ENCODE data around the gene XPO5.
"Not testable (repeated sequence)": the region's sequence is repeated elsewhere in the genome, so short reads cannot be mapped to it uniquely, and the experiment has no call there.

The XPO5 gene

GRCh38 chr6:43516697-43517504, 58.9 kb downstream of the XPO5 start, which contains the start of the genes POLR1C and YIPF3:
Gene POLR1C, plus strand, starts transcription at chr6:43517089. Its CDS starts 21 bp downstream, at chr6:43517110.
Gene YIPF3, minus strand, starts transcription at chr6:43516926. Its CDS starts 119 bp downstream, at chr6:43516807.
- DNase-seq = peak; percentile 90 to 98 (median 95)

GRCh38 chr6:43516367-43516696, 59.5 kb downstream of the XPO5 start:
- DNase-seq = no peak

GRCh38 chr6:43515808-43516207, 60.0 kb downstream of the XPO5 start:
- no peak for DNase-seq

GRCh38 chr6:43511824-43512415, 63.9 kb downstream of the XPO5 start:
- DNase-seq = no peak

- DNase-seq = no peak
Measured at GRCh38 chr6:43510827-43511163, 65.0 kb downstream of the XPO5 start.

- peak; percentile 66 to 81 (median 70) for DNase-seq
Measured at GRCh38 chr6:43509984-43510826, 65.6 kb downstream of the XPO5 start, which contains the start of gene LRRC73. Gene LRRC73, minus strand, starts transcription at chr6:43510346. Its CDS starts 561 bp downstream, at chr6:43509785.

GRCh38 chr6:43509142-43509983, 66.5 kb downstream of the XPO5 start:
- no peak for DNase-seq

- no peak for DNase-seq
Measured at GRCh38 chr6:43508481-43509141, 67.2 kb downstream of the XPO5 start.

- DNase-seq = peak; percentile 45 to 81 (median 69)
Measured at GRCh38 chr6:43506667-43507471, 69.0 kb downstream of the XPO5 start.

GRCh38 chr6:43506171-43506570, 69.7 kb downstream of the XPO5 start:
- DNase-seq = no peak

GRCh38 chr6:43505718-43506117, 70.1 kb downstream of the XPO5 start:
- no peak for DNase-seq

GRCh38 chr6:43504756-43505593, 70.9 kb downstream of the XPO5 start:
- no peak for DNase-seq

GRCh38 chr6:43503443-43503842, 72.4 kb downstream of the XPO5 start:
- DNase-seq = no peak

- no peak for DNase-seq
Measured at GRCh38 chr6:43502666-43503065, 73.2 kb downstream of the XPO5 start.

- no peak for DNase-seq
Measured at GRCh38 chr6:43500921-43501320, 74.9 kb downstream of the XPO5 start.

- DNase-seq = no peak
Measured at GRCh38 chr6:43499028-43499815, 76.6 kb downstream of the XPO5 start.

GRCh38 chr6:43498291-43498690, 77.5 kb downstream of the XPO5 start:
- not testable (repeated sequence) for DNase-seq

- DNase-seq = no peak
Measured at GRCh38 chr6:43497689-43498088, 78.1 kb downstream of the XPO5 start.

GRCh38 chr6:43497129-43497396, 78.8 kb downstream of the XPO5 start:
- DNase-seq = no peak
